ENCODE results near the gene COLEC11. TPM values are rescaled to one million over a fixed set of nuclear protein-coding genes. Genes with fewer than 3 reads are reported as not detected.

The COLEC11 gene
- total and polyA plus RNA-seq, 10 of the 15 experiments (the other 5 are each of a cell fraction or from before 2014, with no cell fraction given): 0.08 to 0.74 (median 0.14) TPM; not detected in 4

- intact Hi-C loops (cut with micrococcal nuclease; ENCODE audit: unreplicated experiment) (loop anchor here (5.0 to 10.0 kb wide), 2 partner anchors 351 to 428 kb away; no protein-coding TSS in a partner anchor), in situ Hi-C loops (cut with MboI) (loop anchor here (5.0 kb wide), 1 partner anchor 96 kb away; the partner anchor contains the start of gene RNASEH1)
- no peak overlapping the region for H3K4me2 ChIP-seq (ENCODE audit: control insufficient read depth, insufficient read depth)
- no peaks in the 10 kb centered on the region for H3K79me2 ChIP-seq (ENCODE audit: control insufficient read depth, insufficient read depth, low read length)
- H2AFZ ChIP-seq (ENCODE audit: control insufficient read depth, low read depth, low read length): no peak overlapping the region
- FAIRE-seq (no peak), ATAC-seq (no peak), DNase-seq (ENCODE audit: low read depth, low spot score) (no peak)
- SMC1A ChIA-PET (ENCODE audit: uncharacterized antibody, unreplicated experiment): interaction anchor here (0.7 to 4.2 kb wide), 7 partner anchors 53 to 273 kb away, joined by 3 to 19 read pairs (median 5); partner anchors contain the start of genes ADI1 and TRAPPC12
- H3K36me3 ChIP-seq (ENCODE audit: control insufficient read depth in 2 of 2, insufficient read depth in 2 of 2, low read length in 1 of 2): no peaks in the 10 kb centered on the region
- H3K27ac ChIP-seq (ENCODE audit: control insufficient read depth, insufficient read depth): no peak overlapping the region
- no peak overlapping the region for H3K4me3 ChIP-seq
- RAD21 ChIA-PET (ENCODE audit: unreplicated experiment): interaction anchor here (1.3 to 2.7 kb wide), 5 partner anchors 29 to 274 kb away, joined by 3 to 15 read pairs (median 9); partner anchors contain the start of genes EIPR1 and TRAPPC12
- 94% methylated on average over 9 of the region's 9 CpGs for WGBS (ENCODE audit: insufficient coverage, insufficient replicate concordance, low lambda C conversion rate, missing lambda C conversion rate)
- H3K9me3 ChIP-seq (replicated peaks; ENCODE audit: control insufficient read depth, insufficient read depth, low read length): no peaks in the 10 kb centered on the region; the same call in 2 of the 3 replicates
- no peak overlapping the region for H3K9ac ChIP-seq (ENCODE audit: control insufficient read depth, insufficient read depth, low read length)
- BruUV-seq (replicated peaks): no TSS peak
- H3K27me3 ChIP-seq (replicated peaks in 1 of 2; ENCODE audit: control insufficient read depth in 2 of 2, insufficient read depth in 2 of 2, low read length in 1 of 2): no peaks in the 10 kb centered on the region
- H4K20me1 ChIP-seq (ENCODE audit: control insufficient read depth, insufficient read depth): no peaks in the 10 kb centered on the region
- TF ChIP-seq IRF5 (IDR thresholded peaks at IDR 0.05; ENCODE audit: borderline replicate concordance) (no peak), ZNF217 (IDR thresholded peaks at IDR 0.05) (no peak), JUND (IDR thresholded peaks at IDR 0.05; ENCODE audit: low read depth, low read length) (no peak), SREBF1 (IDR thresholded peaks at IDR 0.05; ENCODE audit: low read length) (no peak), ZSCAN29 (IDR thresholded peaks at IDR 0.05) (no peak), CHD4 (IDR thresholded peaks at IDR 0.05) (no peak), E4F1 (IDR thresholded peaks at IDR 0.05; ENCODE audit: borderline replicate concordance, partially characterized antibody) (no peak), MTA2 (IDR thresholded peaks at IDR 0.05; ENCODE audit: low read depth) (no peak), SP1 (IDR thresholded peaks at IDR 0.05; ENCODE audit: low read depth, low read length) (no peak), PAX5 (IDR thresholded peaks at IDR 0.05; ENCODE audit: borderline replicate concordance, low read depth, low read length) (no peak), DPF2 (IDR thresholded peaks at IDR 0.05) (no peak), ZBED1 (IDR thresholded peaks at IDR 0.05; ENCODE audit: borderline replicate concordance) (no peak), NFYB (IDR thresholded peaks at IDR 0.05; ENCODE audit: insufficient read depth, low read depth, low read length) (no peak), ZNF24 (IDR thresholded peaks at IDR 0.05) (no peak)
- H3K4me1 ChIP-seq (ENCODE audit: control insufficient read depth, insufficient read depth, low read length): peaks cover 15% of the 10 kb centered on the region
- CTCF ChIA-PET: interaction anchor here (0.6 to 4.9 kb wide), 3 partner anchors 44 to 230 kb away, joined by 3 to 43 read pairs (median 12); no protein-coding TSS in a partner anchor
- POLR2A ChIA-PET: no interaction called here
Measured at GRCh38 chr2:3652896-3653625, 58.1 kb downstream of the COLEC11 start.

Measured in GM12878 (cell line).